ENCODE data around the gene EIF5. TPM values are rescaled to one million over a fixed set of nuclear protein-coding genes. Genes with fewer than 3 reads are reported as not detected.

EIF5 gene
- total and polyA plus RNA-seq, 4 experiments from 2014 or later: 265 to 395 (median 301) TPM

DNA sequence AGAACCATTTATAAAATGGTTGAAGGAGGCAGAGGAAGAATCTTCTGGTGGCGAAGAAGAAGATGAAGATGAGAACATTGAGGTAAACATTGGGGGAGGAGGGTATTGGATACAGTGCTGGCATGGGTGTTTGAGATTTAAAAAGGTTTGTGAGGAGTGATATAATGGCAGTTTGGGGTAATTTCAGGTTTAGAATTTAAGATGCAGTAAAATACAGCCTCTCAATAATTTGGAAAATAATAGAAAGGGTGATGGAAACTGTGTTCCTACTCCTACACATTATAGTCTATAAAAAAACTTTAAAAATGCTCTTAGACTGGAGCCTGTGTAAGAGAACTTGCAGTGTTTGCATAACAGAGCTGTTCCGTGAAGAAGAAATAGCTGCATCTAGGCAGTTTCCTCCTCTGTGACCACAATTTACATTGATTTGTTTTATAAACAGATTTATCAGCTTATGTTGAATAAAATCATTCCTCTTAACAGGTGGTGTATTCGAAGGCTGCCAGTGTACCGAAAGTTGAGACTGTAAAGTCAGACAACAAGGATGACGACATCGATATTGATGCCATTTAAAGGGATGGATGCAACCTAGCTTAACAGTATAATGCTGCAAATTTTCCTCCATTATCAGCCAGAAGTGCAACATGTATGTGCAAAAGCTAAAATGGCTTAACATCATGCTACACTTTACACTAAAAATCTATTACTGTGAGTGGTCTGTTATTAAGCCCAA, 6.6 kb downstream of the EIF5 start:
- peaks cover 90% of the 10 kb centered on the region for H3K36me3 ChIP-seq (ENCODE audit: insufficient read depth, low read length)
- no peak for DNase-seq
- POLR2A ChIA-PET (ENCODE audit: partially characterized antibody): interaction anchor here (0.9 to 1.2 kb wide), 3 partner anchors 45 to 87 kb away, joined by 3 read pairs; partner anchors contain the start of gene MARK3
- peak overlapping the region in 1 of 8 donors; percentile 7 for H3K4me3 Mint-ChIP-seq
- peaks cover 39% of the 10 kb centered on the region for H3K4me1 ChIP-seq (ENCODE audit: insufficient read depth, low read length)
- peaks cover 78 to 97% of the 10 kb centered on the region in 2 donors for H3K36me3 Mint-ChIP-seq
- H3K9me3 ChIP-seq (ENCODE audit: control insufficient read depth in 1 of 2, low read length in 2 of 2): no peaks in the 10 kb centered on the region
- CTCF ChIA-PET (ENCODE audit: partially characterized antibody): interaction anchor here (2.9 kb wide), 1 partner anchor 51 kb away, joined by 12 read pairs; no protein-coding TSS in a partner anchor
- no peak overlapping the region for H3K27ac ChIP-seq (ENCODE audit: low read depth, low read length)
- intact Hi-C loops (cut with micrococcal nuclease): no loop called here
- no peaks in the 10 kb centered on the region for H3K27me3 ChIP-seq (ENCODE audit: insufficient read depth, low read length)
- H3K27ac Mint-ChIP-seq: peak overlapping the region in 5 of 7 donors; percentile 58 to 99 (median 71)
- no peaks in the 10 kb centered on the region for H3K27me3 Mint-ChIP-seq
- peaks cover 19 to 62% (median 40%) of the 10 kb centered on the region in 4 donors for H3K4me1 Mint-ChIP-seq
- H3K9me3 Mint-ChIP-seq: peaks cover 0 to 8% (median 0%) of the 10 kb centered on the region in 8 donors
- H3K4me3 ChIP-seq (ENCODE audit: low read length in 2 of 2): no peak overlapping the region

DNA sequence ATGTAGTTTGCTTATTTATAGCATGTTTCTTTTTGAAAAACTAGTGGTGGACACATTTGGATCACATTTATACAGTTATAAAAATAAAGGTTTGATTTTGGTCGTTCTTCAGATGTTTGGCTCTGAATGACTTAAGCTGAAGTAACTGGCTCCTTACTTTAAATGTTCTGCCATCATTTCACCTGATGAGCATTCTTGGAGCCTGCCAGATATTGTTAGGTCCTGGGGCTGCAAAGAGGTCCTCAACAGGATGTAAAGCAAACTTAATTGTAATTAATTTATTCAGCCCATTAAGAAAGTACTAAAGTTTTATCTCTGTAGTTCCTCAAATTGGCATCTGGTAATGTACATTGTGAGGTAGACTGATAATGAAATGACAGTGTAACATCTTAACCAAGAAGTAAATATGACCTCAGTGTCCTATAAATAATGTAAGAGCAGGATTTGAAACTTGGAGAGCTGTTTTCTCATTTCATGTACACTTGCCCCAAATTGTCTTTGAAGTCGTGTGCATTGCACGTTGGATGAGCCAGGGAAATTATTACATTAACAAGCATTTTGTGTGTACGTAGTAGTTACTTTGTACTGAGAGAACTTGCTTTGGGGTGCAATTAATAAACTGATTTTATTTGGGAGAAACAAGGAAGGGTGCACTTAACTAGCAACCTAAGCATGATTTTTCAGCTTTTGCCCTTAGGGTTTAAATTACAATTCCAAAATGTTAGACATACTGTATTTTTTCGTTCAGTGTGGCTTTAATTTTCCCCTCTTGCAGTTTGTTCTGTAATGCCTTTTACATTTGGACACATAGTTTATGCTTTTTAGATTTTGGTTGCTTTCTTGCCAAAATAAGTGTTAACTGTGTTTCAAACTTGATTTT, 7.5 kb downstream of the EIF5 start:
- peaks cover 31% of the 10 kb centered on the region for H3K4me1 ChIP-seq (ENCODE audit: insufficient read depth, low read length)
- H3K9me3 Mint-ChIP-seq: peaks cover 0 to 8% (median 0%) of the 10 kb centered on the region in 8 donors
- CTCF ChIA-PET (ENCODE audit: partially characterized antibody): interaction anchor here (2.9 kb wide), 1 partner anchor 50 kb away, joined by 12 read pairs; no protein-coding TSS in a partner anchor
- no peak overlapping the region for H3K4me3 Mint-ChIP-seq
- POLR2A ChIA-PET (ENCODE audit: partially characterized antibody): interaction anchor here (0.5 to 4.1 kb wide), 4 partner anchors 8 to 1525 kb away, joined by 3 to 51 read pairs (median 3); partner anchors contain the start of genes EIF5 and MARK3
- no peak for DNase-seq
- H3K27me3 ChIP-seq (ENCODE audit: insufficient read depth, low read length): no peaks in the 10 kb centered on the region
- H3K9me3 ChIP-seq (ENCODE audit: control insufficient read depth in 1 of 2, low read length in 2 of 2): no peaks in the 10 kb centered on the region
- H3K36me3 Mint-ChIP-seq: peaks cover 70 to 88% of the 10 kb centered on the region in 2 donors
- no peaks in the 10 kb centered on the region for H3K27me3 Mint-ChIP-seq
- H3K27ac Mint-ChIP-seq: peak overlapping the region in 2 of 7 donors; percentile 68 to 99
- peaks cover 81% of the 10 kb centered on the region for H3K36me3 ChIP-seq (ENCODE audit: insufficient read depth, low read length)
- intact Hi-C loops (cut with micrococcal nuclease): no loop called here
- no peak overlapping the region for H3K4me3 ChIP-seq (ENCODE audit: low read length in 2 of 2)
- H3K27ac ChIP-seq (ENCODE audit: low read depth, low read length): no peak overlapping the region
- peaks cover 13 to 55% (median 33%) of the 10 kb centered on the region in 4 donors for H3K4me1 Mint-ChIP-seq

DNA sequence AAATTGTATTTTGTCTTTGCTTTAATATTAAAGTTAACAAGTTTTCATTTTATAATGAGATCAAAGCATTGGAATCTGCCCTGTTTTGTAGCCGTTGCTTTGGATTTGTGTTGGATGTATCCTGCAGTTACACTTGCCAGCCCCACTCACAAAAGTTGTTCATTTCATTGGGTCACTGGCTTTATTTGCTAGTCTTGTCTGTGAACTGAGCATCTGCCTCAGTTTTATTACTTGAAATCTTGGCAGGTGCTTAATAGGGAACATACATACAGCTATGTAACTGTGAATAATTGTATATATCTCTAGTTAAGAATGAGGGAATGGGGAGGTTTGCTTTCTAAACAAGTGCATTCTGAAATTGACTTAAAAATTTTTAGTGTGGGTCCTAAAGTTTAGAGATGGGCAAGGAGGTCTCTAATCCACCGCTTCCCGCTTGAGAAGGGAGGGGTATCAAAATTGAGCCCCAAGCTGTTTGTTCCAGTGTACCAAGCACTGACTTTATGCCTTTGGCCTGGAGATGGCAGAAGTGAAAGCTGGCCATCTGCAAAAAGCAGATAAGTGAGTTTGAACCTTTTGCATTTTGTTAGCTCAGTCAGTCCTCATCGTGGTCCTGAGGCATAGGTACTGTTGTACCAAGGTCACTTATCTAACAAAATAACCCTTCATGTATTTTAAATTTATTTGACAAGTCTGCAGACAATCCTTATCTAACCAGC, 9.3 kb downstream of the EIF5 start:
- intact Hi-C loops (cut with micrococcal nuclease): no loop called here
- CTCF ChIA-PET (ENCODE audit: partially characterized antibody): interaction anchor here (1.3 to 2.9 kb wide), 4 partner anchors 10 to 52 kb away, joined by 4 to 12 read pairs (median 4); no protein-coding TSS in a partner anchor

DNA sequence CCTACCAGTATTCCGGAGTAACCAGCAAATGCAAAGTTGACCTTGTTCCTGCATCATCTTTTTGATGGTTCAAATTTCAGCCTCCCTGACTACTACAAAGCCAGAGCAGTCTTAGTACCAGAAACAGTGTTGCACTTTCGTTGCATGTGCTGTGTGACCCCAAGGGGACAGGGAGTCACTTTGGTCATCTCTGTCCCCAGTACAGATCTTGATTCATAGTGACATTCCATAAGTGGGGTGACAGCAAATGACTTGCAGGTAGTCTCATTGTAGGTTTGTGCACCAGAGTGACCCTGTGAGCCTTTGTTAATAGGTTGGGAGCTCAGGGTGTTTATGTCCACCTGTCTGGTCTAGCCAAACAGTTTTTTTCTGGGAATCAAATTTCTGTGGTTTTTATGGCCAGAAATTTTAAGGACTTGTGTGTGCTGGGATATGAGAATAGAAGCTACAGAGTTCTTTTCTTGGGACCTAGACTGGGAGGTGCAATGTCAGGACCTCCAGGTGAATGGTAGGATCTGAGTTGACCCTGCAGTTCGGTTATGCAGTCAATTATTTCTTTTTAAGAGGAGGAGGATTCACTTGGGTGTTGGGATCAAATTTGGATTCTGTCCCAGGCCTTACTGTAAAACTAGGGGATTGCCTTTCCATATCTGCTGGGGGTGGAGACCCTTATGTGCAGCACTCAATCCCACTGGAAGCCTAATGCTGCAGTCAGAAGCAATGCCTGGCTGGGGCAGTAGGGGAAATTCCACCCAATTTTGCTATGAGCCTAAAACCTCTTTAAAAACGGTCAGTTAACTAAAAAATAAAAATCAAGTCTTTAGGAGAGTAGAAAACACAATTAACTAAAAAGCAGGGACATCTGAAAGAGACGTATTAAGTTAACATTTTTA, 10.1 kb downstream of the EIF5 start:
- Histone ChIP-seq H3K4me3 (ENCODE audit: low read length in 2 of 2) (no peak overlapping the region), H3K4me1 (ENCODE audit: insufficient read depth, low read length) (peaks cover 14% of the 10 kb centered on the region), H3K27ac (ENCODE audit: low read depth, low read length) (no peak overlapping the region), H3K36me3 (ENCODE audit: insufficient read depth, low read length) (peaks cover 55% of the 10 kb centered on the region), H3K9me3 (ENCODE audit: control insufficient read depth in 1 of 2, low read length in 2 of 2) (no peaks in the 10 kb centered on the region), H3K27me3 (ENCODE audit: insufficient read depth, low read length) (no peaks in the 10 kb centered on the region)
- Mint-ChIP-seq H3K27me3 (no peaks in the 10 kb centered on the region), H3K36me3 (peaks cover 43 to 65% of the 10 kb centered on the region in 2 donors), H3K4me1 (peaks cover 6 to 38% (median 16%) of the 10 kb centered on the region in 4 donors), H3K9me3 (peaks cover 0 to 4% (median 0%) of the 10 kb centered on the region in 8 donors), H3K4me3 (no peak overlapping the region), H3K27ac (peak overlapping the region in 3 of 7 donors; percentile 46 to 99 (median 78))
- CTCF ChIA-PET (ENCODE audit: partially characterized antibody): interaction anchor here (1.3 to 2.9 kb wide), 3 partner anchors 11 to 53 kb away, joined by 4 to 12 read pairs (median 4); no protein-coding TSS in a partner anchor
- POLR2A ChIA-PET (ENCODE audit: partially characterized antibody): interaction anchor here (0.7 to 4.1 kb wide), 4 partner anchors 7 to 46 kb away, joined by 3 to 51 read pairs (median 4); partner anchors contain the start of genes EIF5 and MARK3
- intact Hi-C loops (cut with micrococcal nuclease): no loop called here
- no peak for DNase-seq

More for the DNA sequence above, 9.3 kb downstream of the EIF5 start:
- Histone ChIP-seq H3K27ac (ENCODE audit: low read depth, low read length) (no peak overlapping the region), H3K27me3 (ENCODE audit: insufficient read depth, low read length) (no peaks in the 10 kb centered on the region), H3K36me3 (ENCODE audit: insufficient read depth, low read length) (peaks cover 63% of the 10 kb centered on the region), H3K4me3 (ENCODE audit: low read length in 2 of 2) (no peak overlapping the region), H3K9me3 (ENCODE audit: control insufficient read depth in 1 of 2, low read length in 2 of 2) (no peaks in the 10 kb centered on the region), H3K4me1 (ENCODE audit: insufficient read depth, low read length) (peaks cover 14% of the 10 kb centered on the region)
- no peaks in the 10 kb centered on the region for H3K27me3 Mint-ChIP-seq
- no peak overlapping the region for H3K4me3 Mint-ChIP-seq
- POLR2A ChIA-PET (ENCODE audit: partially characterized antibody): interaction anchor here (1.2 to 4.1 kb wide), 3 partner anchors 10 to 43 kb away, joined by 3 to 51 read pairs (median 4); partner anchors contain the start of genes EIF5 and MARK3
- peak overlapping the region in 2 of 7 donors; percentile 46 to 99 for H3K27ac Mint-ChIP-seq
- H3K9me3 Mint-ChIP-seq: peaks cover 0 to 8% (median 0%) of the 10 kb centered on the region in 8 donors
- DNase-seq: no peak
- peaks cover 51 to 73% of the 10 kb centered on the region in 2 donors for H3K36me3 Mint-ChIP-seq
- H3K4me1 Mint-ChIP-seq: peaks cover 10 to 46% (median 23%) of the 10 kb centered on the region in 4 donors

DNA sequence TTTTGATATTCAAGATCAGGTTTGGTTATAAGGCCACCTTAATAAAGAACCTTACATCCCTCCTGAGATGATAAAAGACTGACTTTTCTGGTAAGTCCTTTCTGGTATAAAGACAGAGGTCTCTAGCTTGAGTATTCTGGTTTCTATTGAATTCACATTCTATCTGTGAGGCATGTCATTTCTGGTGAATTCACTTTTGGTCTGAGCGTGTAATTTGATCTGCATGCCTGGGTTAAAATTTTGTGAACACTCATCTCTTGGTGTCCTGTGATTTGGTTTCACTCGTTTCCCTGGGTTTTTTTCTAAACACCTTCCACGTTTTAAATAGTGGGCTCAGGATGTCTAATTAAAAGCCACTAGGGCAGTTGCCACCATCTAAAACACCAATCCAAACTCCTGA, 12.2 kb downstream of the EIF5 start:
- no peak overlapping the region for H3K4me3 ChIP-seq (ENCODE audit: low read length in 2 of 2)
- Mint-ChIP-seq H3K4me3 (no peak overlapping the region), H3K9me3 (peaks cover 0 to 4% (median 0%) of the 10 kb centered on the region in 8 donors), H3K4me1 (peaks cover 3 to 32% (median 6%) of the 10 kb centered on the region in 4 donors), H3K27me3 (no peaks in the 10 kb centered on the region), H3K36me3 (peaks cover 23 to 44% of the 10 kb centered on the region in 2 donors), H3K27ac (peak overlapping the region in 2 of 7 donors; percentile 46 to 80)
- intact Hi-C loops (cut with micrococcal nuclease): no loop called here
- no peak for DNase-seq
- H3K9me3 ChIP-seq (ENCODE audit: control insufficient read depth in 1 of 2, low read length in 2 of 2): no peaks in the 10 kb centered on the region
- no peaks in the 10 kb centered on the region for H3K4me1 ChIP-seq (ENCODE audit: insufficient read depth, low read length)
- peaks cover 33% of the 10 kb centered on the region for H3K36me3 ChIP-seq (ENCODE audit: insufficient read depth, low read length)
- ChIA-PET CTCF (ENCODE audit: partially characterized antibody) (interaction anchor here (1.0 to 2.9 kb wide), 3 partner anchors 9 to 44 kb away, joined by 3 to 12 read pairs (median 4); no protein-coding TSS in a partner anchor), POLR2A (ENCODE audit: partially characterized antibody) (interaction anchor here (1.0 kb wide), 2 partner anchors 12 to 13 kb away, joined by 3 to 9 read pairs; partner anchors contain the start of gene EIF5)
- H3K27me3 ChIP-seq (ENCODE audit: insufficient read depth, low read length): no peaks in the 10 kb centered on the region
- H3K27ac ChIP-seq (ENCODE audit: low read depth, low read length): no peak overlapping the region
